RWPE1 (cell line): ENCODE data around the gene ZFPM1.

Source experiments
- CTCF ChIA-PET: fragments of 350-600 bp; sonication (Branson Sonifier 250); formaldehyde crosslinking; extraction: SDS; loops from one replicate; lab custom pipeline; 2021; lab: Yijun Ruan, JAX
- POLR2A ChIA-PET: fragments of 400-600 bp; formaldehyde crosslinking; extraction: SDS; loops from one replicate; lab custom pipeline; 2020; ENCODE audit warnings: antibody characterized with exemption; ENCODE audit not compliant: low non-redundant PET; lab: Yijun Ruan, JAX
- DNase-seq: peaks from one replicate; pipeline ENCODE4 v3.0.0; 2012; ENCODE audit warnings: low spot score
- H3K27ac ChIP-seq: fragments of 450-650 bp; 2 replicates; pipeline ENCODE4 v1.5.1; 2017
- CTCF ChIP-seq: fragments of 450-650 bp; conservative IDR thresholded peaks from 2 replicates; pipeline ENCODE4 v1.5.1; 2017; ENCODE audit warnings: low read depth, mild to moderate bottlenecking

ZFPM1 gene

DNA sequence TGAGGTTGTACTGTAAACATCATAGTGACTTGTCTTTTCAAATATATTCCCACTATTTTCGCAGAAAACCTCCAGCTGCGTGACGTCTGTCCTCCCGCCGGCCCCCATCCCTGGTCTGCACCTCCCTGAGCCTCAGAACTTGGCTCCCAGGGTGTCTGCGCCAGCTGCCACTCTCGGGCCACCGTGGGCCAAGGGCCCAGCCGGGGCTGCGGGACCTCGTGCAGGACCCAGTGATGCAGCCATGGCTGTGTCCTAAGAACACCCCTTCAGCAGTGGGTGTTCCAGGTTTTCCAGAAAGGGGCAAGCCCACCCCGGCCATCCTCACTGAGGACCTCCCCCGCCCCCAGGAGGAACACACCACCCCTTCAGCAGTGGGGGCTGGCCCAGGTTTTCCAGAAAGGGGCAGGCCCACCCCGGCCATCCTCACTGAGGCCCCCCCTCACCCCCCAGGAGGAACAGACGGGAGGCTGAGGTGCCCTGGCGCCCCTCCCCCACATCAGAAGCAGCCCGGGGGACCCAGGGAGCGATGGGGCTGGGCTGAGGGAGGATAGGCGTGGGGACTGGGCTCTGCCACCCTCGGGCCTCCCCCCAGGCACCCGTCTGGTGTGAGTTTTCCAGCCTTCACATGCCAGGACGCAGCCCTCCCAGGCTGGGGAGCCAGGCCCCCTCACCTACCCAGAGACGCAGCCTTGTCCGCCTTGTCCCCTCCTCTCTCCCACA lies 12.2 kb upstream of the ZFPM1 start:
- CTCF ChIA-PET, result interaction anchor here (0.6 kb wide), 1 partner anchor 712 kb away, joined by 3 read pairs; no protein-coding TSS in a partner anchor
- no peak for DNase-seq
- POLR2A ChIA-PET, result no interaction called here
- TF ChIP-seq CTCF, result no peak
- no peak overlapping the region for H3K27ac ChIP-seq

DNA sequence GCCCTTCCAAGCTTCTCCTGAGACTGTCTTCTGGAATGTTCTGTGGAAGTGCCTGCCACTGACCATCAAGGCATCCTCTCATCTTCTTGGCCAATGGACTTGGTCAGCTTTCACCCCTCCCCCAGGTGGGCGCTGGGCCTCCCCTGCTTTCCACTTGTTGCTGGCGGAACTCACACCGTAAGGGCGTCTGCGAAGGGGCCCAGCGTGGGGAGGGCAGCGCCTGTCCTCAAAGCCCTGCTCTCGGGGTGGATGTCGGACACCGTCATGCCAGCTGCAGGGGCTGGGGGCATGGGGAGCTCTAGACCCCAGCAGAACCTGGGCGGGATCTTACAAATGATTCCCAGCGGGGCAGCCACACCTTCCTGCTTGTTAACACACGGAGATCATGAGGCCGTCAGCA lies 11.6 kb upstream of the ZFPM1 start:
- H3K27ac ChIP-seq, result no peak overlapping the region
- ChIA-PET CTCF (interaction anchor here (0.6 kb wide), 1 partner anchor 713 kb away, joined by 3 read pairs; no protein-coding TSS in a partner anchor), POLR2A (no interaction called here)
- no peak for TF ChIP-seq CTCF
- DNase-seq, result no peak

DNA sequence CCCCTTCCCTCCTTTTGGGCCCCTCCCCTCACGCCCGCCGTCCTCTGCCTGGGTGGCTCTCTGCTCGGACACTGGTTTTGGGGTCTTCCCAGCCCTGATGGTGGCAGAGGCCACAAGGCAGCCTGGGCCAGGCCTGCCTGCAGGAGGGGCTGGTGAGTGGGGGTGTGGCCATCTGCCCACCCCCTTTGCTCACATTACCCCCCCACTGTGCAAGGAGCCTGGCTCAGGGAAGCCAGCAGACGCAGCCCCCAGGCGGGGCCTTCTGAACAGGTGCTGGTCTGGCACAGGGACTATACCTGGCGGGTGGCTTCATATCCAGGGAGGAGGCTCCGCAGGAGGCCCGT lies 10.7 kb upstream of the ZFPM1 start:
- DNase-seq, result no peak
- TF ChIP-seq CTCF, result no peak
- ChIA-PET POLR2A (no interaction called here), CTCF (no interaction called here)
- H3K27ac ChIP-seq, result no peak overlapping the region

- ChIA-PET CTCF (interaction anchor here (0.6 to 0.7 kb wide), 5 partner anchors 118 to 808 kb away, joined by 3 to 5 read pairs (median 3); no protein-coding TSS in a partner anchor), POLR2A (no interaction called here)
- peak; percentile 91 for TF ChIP-seq CTCF
- peak; percentile 86 for DNase-seq
- H3K27ac ChIP-seq, result no peak overlapping the region
Measured at GRCh38 chr16:88442727-88443576, 10.1 kb upstream of the ZFPM1 start.

GRCh38 chr16:88444826-88445582 lies 8.1 kb upstream of the ZFPM1 start:
- CTCF ChIA-PET, result interaction anchor here (0.6 kb wide), 2 partner anchors 64 to 342 kb away, joined by 4 read pairs; no protein-coding TSS in a partner anchor
- no peak for DNase-seq
- POLR2A ChIA-PET, result no interaction called here
- H3K27ac ChIP-seq, result no peak overlapping the region
- TF ChIP-seq CTCF, result no peak

GRCh38 chr16:88445583-88445960 lies 7.5 kb upstream of the ZFPM1 start:
- no peak overlapping the region for H3K27ac ChIP-seq
- ChIA-PET CTCF (interaction anchor here (0.6 kb wide), 1 partner anchor 64 kb away, joined by 4 read pairs; no protein-coding TSS in a partner anchor), POLR2A (no interaction called here)
- no peak for DNase-seq
- TF ChIP-seq CTCF, result no peak
